Vagina (tissue), 2 donors: Measurements from ENCODE around the gene PSMD3. TPM values are rescaled to one million over a fixed set of nuclear protein-coding genes. Genes with fewer than 3 reads are reported as not detected.

Experiments
- DNase-seq, 2 donors: peaks; one replicate each; pipeline ENCODE4 v3.0.0-alpha.2; 2017; ENCODE audit errors: extremely low spot score in 2 of 2
- H3K27ac ChIP-seq: fragments of 200-600 bp; sonication (generic); one replicate; pipeline ENCODE4 v1.5.1; 2019
- H3K27me3 ChIP-seq: fragments of 200-600 bp; sonication (generic); one replicate; pipeline ENCODE4 v1.5.1; 2019
- H3K36me3 ChIP-seq, 2 donors: fragments of 200-600 bp; sonication (generic); one replicate each; pipeline ENCODE4 v1.5.1; 2017 to 2019
- H3K4me1 ChIP-seq: fragments of 200-600 bp; sonication (generic); one replicate; pipeline ENCODE4 v1.5.1; 2019
- H3K4me3 ChIP-seq, 2 donors: fragments of 200-600 bp; sonication (generic); 1 replicate in 1 of 2; 2 replicates in 1 of 2; pipeline ENCODE4 v1.5.1; 2016 to 2019
- H3K9me3 ChIP-seq: fragments of 200-600 bp; sonication (generic); one replicate; pipeline ENCODE4 v1.5.1; 2019
- CTCF ChIP-seq, 3 experiments: fragments of 450-650 bp in 2 of 3; fragments of 200-600 bp in 1 of 3; sonication (generic) in 1 of 3; IDR thresholded peaks; one replicate each; pipeline ENCODE4 v1.5.1; 2017 to 2019; ENCODE audit warnings: antibody characterized with exemption in 3 of 3, mild to moderate bottlenecking in 2 of 3, moderate library complexity in 2 of 3
- POLR2A ChIP-seq, 2 donors: fragments of 450-650 bp; IDR thresholded peaks; one replicate each; pipeline ENCODE4 v1.6.1; 2017; ENCODE audit warnings: antibody characterized with exemption in 2 of 2, mild to moderate bottlenecking in 2 of 2, moderate library complexity in 2 of 2
- POLR2AphosphoS5 ChIP-seq, 2 donors: sonication (generic); formaldehyde crosslinking; IDR thresholded peaks; one replicate each; pipeline ENCODE4 v1.9.0; 2017; ENCODE audit warnings: antibody characterized with exemption in 2 of 2, mild to moderate bottlenecking in 2 of 2, low read depth in 1 of 2; ENCODE audit not compliant: insufficient read depth in 1 of 2
- intact Hi-C: fragments of 100-400 bp; cut with DNase I; formaldehyde crosslinking; loops from one replicate; pipeline ENCODE4 v1.15.1; 2023
- total RNA-seq: library from RNA; depleted of rRNA; stranded (reverse); fragments of >200 nt; gene quantifications from one replicate; pipeline ENCODE4 v1.2.3, GENCODE V29; 2016

Gene PSMD3
- total RNA-seq, 1 donor from 2014 or later = 95.0 TPM

GRCh38 chr17:40015998-40016985 is 35.7 kb downstream of the PSMD3 start:
- Histone ChIP-seq H3K4me1 (peaks cover 81% of the 10 kb centered on the region), H3K27me3 (no peaks in the 10 kb centered on the region), H3K36me3 (peaks cover 0 to 9% of the 10 kb centered on the region in 2 donors), H3K27ac (peak overlapping the region; percentile 89), H3K4me3 (no peak overlapping the region), H3K9me3 (no peaks in the 10 kb centered on the region)
- TF ChIP-seq POLR2AphosphoS5 (IDR thresholded peaks at IDR 0.05; ENCODE audit: insufficient read depth in 1 of 2, low read depth in 1 of 2) (no peak), POLR2A (IDR thresholded peaks at IDR 0.05) (no peak), CTCF (IDR thresholded peaks at IDR 0.05) (no peak)
- intact Hi-C loops = loop anchor here (5.0 kb wide), 2 partner anchors 96 to 151 kb away; no protein-coding TSS in a partner anchor
- DNase-seq = no peak

- H3K4me1 ChIP-seq = peaks cover 94% of the 10 kb centered on the region
- no peak for DNase-seq
- H3K9me3 ChIP-seq = no peaks in the 10 kb centered on the region
- no peaks in the 10 kb centered on the region for H3K27me3 ChIP-seq
- H3K27ac ChIP-seq = peak overlapping the region; percentile 89
- intact Hi-C loops = loop anchor here (5.0 kb wide), 2 partner anchors 95 to 150 kb away; no protein-coding TSS in a partner anchor
- TF ChIP-seq POLR2AphosphoS5 (IDR thresholded peaks at IDR 0.05; ENCODE audit: insufficient read depth in 1 of 2, low read depth in 1 of 2) (no peak), POLR2A (IDR thresholded peaks at IDR 0.05) (no peak), CTCF (IDR thresholded peaks at IDR 0.05) (no peak)
- H3K4me3 ChIP-seq = no peak overlapping the region
- H3K36me3 ChIP-seq = peaks cover 0 to 14% of the 10 kb centered on the region in 2 donors
Observed at GRCh38 chr17:40017422-40018080, 36.9 kb downstream of the PSMD3 start.

GRCh38 chr17:40018211-40019121 is 37.9 kb downstream of the PSMD3 start:
- Histone ChIP-seq H3K4me3 (peak overlapping the region in 1 of 2 donors; percentile 25), H3K36me3 (peaks cover 0 to 14% of the 10 kb centered on the region in 2 donors), H3K27me3 (no peaks in the 10 kb centered on the region), H3K4me1 (peaks cover 100% of the 10 kb centered on the region), H3K9me3 (no peaks in the 10 kb centered on the region), H3K27ac (peak overlapping the region; percentile 89)
- intact Hi-C loops = loop anchor here (5.0 kb wide), 2 partner anchors 94 to 149 kb away; no protein-coding TSS in a partner anchor
- no peak for TF ChIP-seq CTCF (IDR thresholded peaks at IDR 0.05)
- no peak for TF ChIP-seq POLR2A (IDR thresholded peaks at IDR 0.05)
- peak in 1 of 2 donors; percentile 55 for TF ChIP-seq POLR2AphosphoS5 (IDR thresholded peaks at IDR 0.05; ENCODE audit: insufficient read depth in 1 of 2, low read depth in 1 of 2)
- no peak for DNase-seq

- Histone ChIP-seq H3K4me3 (peak overlapping the region in 1 of 2 donors; percentile 25), H3K27me3 (no peaks in the 10 kb centered on the region), H3K27ac (peak overlapping the region; percentile 89), H3K4me1 (peaks cover 100% of the 10 kb centered on the region), H3K36me3 (peaks cover 0 to 14% of the 10 kb centered on the region in 2 donors), H3K9me3 (no peaks in the 10 kb centered on the region)
- no peak for DNase-seq
- intact Hi-C loops = loop anchor here (5.0 kb wide), 2 partner anchors 93 to 148 kb away; no protein-coding TSS in a partner anchor
- TF ChIP-seq CTCF (IDR thresholded peaks at IDR 0.05) (no peak), POLR2A (IDR thresholded peaks at IDR 0.05) (no peak), POLR2AphosphoS5 (IDR thresholded peaks at IDR 0.05; ENCODE audit: insufficient read depth in 1 of 2, low read depth in 1 of 2) (peak in 1 of 2 donors; percentile 57)
Observed at GRCh38 chr17:40019140-40019991, 38.8 kb downstream of the PSMD3 start.
